SK-N-SH treated with all-trans-retinoic acid at 6 μM for 48 hours (cell line): ENCODE results near the gene KMT5B.

ENCODE experiments used
- ATAC-seq: fragments of 200-7000 bp; cut with Tn5 transposase; 3 replicates; pipeline ENCODE4 v1.9.1; 2020; ENCODE audit warnings: mild to moderate bottlenecking, moderate library complexity
- ARNTL ChIP-seq: fragments of 450-650 bp; formaldehyde crosslinking; IDR thresholded peaks from 2 replicates; pipeline ENCODE4 v1.5.0; 2020; ENCODE audit warnings: low read depth, mild to moderate bottlenecking, moderate library complexity, borderline replicate concordance
- BACH2 ChIP-seq: fragments of 250-450 bp; sonication (Bioruptor Pico); IDR thresholded peaks from 2 replicates; pipeline ENCODE4 v1.9.0; 2021; ENCODE audit warnings: mild to moderate bottlenecking, borderline replicate concordance
- CREB5 ChIP-seq: fragments of 250-450 bp; sonication (Bioruptor Pico); IDR thresholded peaks from 2 replicates; pipeline ENCODE4 v1.5.1; 2020; ENCODE audit warnings: low read depth, mild to moderate bottlenecking, moderate library complexity
- CSDC2 ChIP-seq: fragments of 250-450 bp; sonication (Bioruptor Pico); IDR thresholded peaks from 2 replicates; pipeline ENCODE4 v1.5.0; 2020; ENCODE audit warnings: mild to moderate bottlenecking, moderate library complexity
- CSRNP3 ChIP-seq: fragments of 250-450 bp; sonication (Bioruptor Pico); IDR thresholded peaks from 2 replicates; pipeline ENCODE4 v1.5.1; 2021; ENCODE audit warnings: mild to moderate bottlenecking, moderate library complexity
- GLIS3 ChIP-seq: fragments of 250-450 bp; sonication (Bioruptor Pico); IDR thresholded peaks from 2 replicates; pipeline ENCODE4 v1.5.0; 2020; ENCODE audit warnings: mild to moderate bottlenecking, moderate library complexity
- ISL1 ChIP-seq: fragments of 250-450 bp; sonication (Bioruptor Pico); IDR thresholded peaks from 2 replicates; pipeline ENCODE4 v2.1.2; 2022; ENCODE audit warnings: mild to moderate bottlenecking, moderate library complexity
- OSR1 ChIP-seq: fragments of 250-450 bp; sonication (Bioruptor Pico); IDR thresholded peaks from 2 replicates; pipeline ENCODE4 v1.8.0; 2022; ENCODE audit warnings: moderate library complexity, mild to moderate bottlenecking, inconsistent platforms
- POU6F1 ChIP-seq: fragments of 250-450 bp; sonication (Bioruptor Pico); IDR thresholded peaks from 2 replicates; pipeline ENCODE4 v1.8.0; 2021; ENCODE audit warnings: low read depth, mild to moderate bottlenecking, moderate library complexity, borderline replicate concordance
- PPARA ChIP-seq: fragments of 250-450 bp; sonication (Bioruptor Pico); IDR thresholded peaks from 2 replicates; pipeline ENCODE4 v1.5.0; 2020; ENCODE audit warnings: mild to moderate bottlenecking, borderline replicate concordance
- RARB ChIP-seq: fragments of 250-450 bp; sonication (Bioruptor Pico); IDR thresholded peaks from 2 replicates; pipeline ENCODE4 v1.8.0; 2021; ENCODE audit warnings: mild to moderate bottlenecking, moderate library complexity
- SNAI2 ChIP-seq: fragments of 250-450 bp; sonication (Bioruptor Pico); IDR thresholded peaks from 2 replicates; pipeline ENCODE4 v1.5.0; 2020; ENCODE audit warnings: mild to moderate bottlenecking, moderate library complexity
- TCF4 ChIP-seq: fragments of 250-450 bp; sonication (Bioruptor Pico); IDR thresholded peaks from 2 replicates; pipeline ENCODE4 v1.8.0; 2021; ENCODE audit warnings: mild to moderate bottlenecking, moderate library complexity, borderline replicate concordance
- TOX ChIP-seq: fragments of 250-450 bp; sonication (Bioruptor Pico); IDR thresholded peaks from 2 replicates; pipeline ENCODE4 v1.8.0; 2021; ENCODE audit warnings: mild to moderate bottlenecking, moderate library complexity, borderline replicate concordance
- TSHZ2 ChIP-seq: fragments of 250-450 bp; sonication (Bioruptor Pico); IDR thresholded peaks from 2 replicates; pipeline ENCODE4 v1.5.0; 2020; ENCODE audit warnings: mild to moderate bottlenecking, moderate library complexity
- ZFP3 ChIP-seq: fragments of 250-450 bp; sonication (Bioruptor Pico); IDR thresholded peaks from 2 replicates; pipeline ENCODE4 v1.5.0; 2020; ENCODE audit warnings: mild to moderate bottlenecking, moderate library complexity
- ZFP30 ChIP-seq: fragments of 450-650 bp; formaldehyde crosslinking; IDR thresholded peaks from 2 replicates; pipeline ENCODE4 v1.5.0; 2022; ENCODE audit warnings: mild to moderate bottlenecking, moderate library complexity
- ZNF70 ChIP-seq: fragments of 450-650 bp; formaldehyde crosslinking; IDR thresholded peaks from 2 replicates; pipeline ENCODE4 v1.5.0; 2020; ENCODE audit warnings: mild to moderate bottlenecking, moderate library complexity
- ZNF8 ChIP-seq: fragments of 450-650 bp; formaldehyde crosslinking; IDR thresholded peaks from 2 replicates; pipeline ENCODE4 v1.5.0; 2020; ENCODE audit warnings: mild to moderate bottlenecking, moderate library complexity

KMT5B gene

GRCh38 chr11:68224606-68225005, 11.5 kb upstream of the KMT5B start:
- TF ChIP-seq ZNF8 (no peak), POU6F1 (CRISPR knock-in tag) (no peak), ZNF70 (CRISPR knock-in tag) (no peak), OSR1 (CRISPR knock-in tag) (no peak), TSHZ2 (CRISPR knock-in tag) (no peak), TOX (CRISPR knock-in tag) (no peak), TCF4 (no peak), ZFP30 (no peak), PPARA (CRISPR knock-in tag) (no peak), ZFP3 (CRISPR knock-in tag) (no peak), GLIS3 (CRISPR knock-in tag) (no peak)
- ATAC-seq = no peak

- TF ChIP-seq ISL1 = no peak
- no peak for ATAC-seq
Observed at GRCh38 chr11:68223275-68223674, 10.2 kb upstream of the KMT5B start.

- no peak for TF ChIP-seq POU6F1 (CRISPR knock-in tag)
- no peak for TF ChIP-seq CSRNP3 (CRISPR knock-in tag)
- no peak for TF ChIP-seq TOX (CRISPR knock-in tag)
- no peak for TF ChIP-seq TCF4
- TF ChIP-seq ZFP3 (CRISPR knock-in tag) = no peak
- TF ChIP-seq ZFP30 = no peak
- TF ChIP-seq RARB = no peak
- TF ChIP-seq CREB5 = no peak
- no peak for TF ChIP-seq BACH2
- no peak for TF ChIP-seq ZNF8
- no peak for TF ChIP-seq GLIS3 (CRISPR knock-in tag)
- TF ChIP-seq OSR1 (CRISPR knock-in tag) = no peak
- no peak for TF ChIP-seq ARNTL
- TF ChIP-seq, all 23 proteins: peak for 0
- ATAC-seq = no peak
Observed at GRCh38 chr11:68221406-68221805, 8.3 kb upstream of the KMT5B start.

GRCh38 chr11:68216171-68216938, 3.3 kb upstream of the KMT5B start:
- ATAC-seq = no peak
- no peak for TF ChIP-seq RARB
- no peak for TF ChIP-seq CSRNP3 (CRISPR knock-in tag)
- TF ChIP-seq TOX (CRISPR knock-in tag) = no peak
- TF ChIP-seq CSDC2 (CRISPR knock-in tag) = no peak
- TF ChIP-seq SNAI2 (CRISPR knock-in tag) = no peak
- TF ChIP-seq POU6F1 (CRISPR knock-in tag) = no peak
- no peak for TF ChIP-seq CREB5
